Esophagus squamous epithelium (tissue), 5 donors: ENCODE measurements around the gene DDX24. TPM values are rescaled to one million over a fixed set of nuclear protein-coding genes. Genes with fewer than 3 reads are reported as not detected.

Source experiments
- DNase-seq: peaks from one replicate; lab custom pipeline; 2025; lab: John Stamatoyannopoulos, UW
- H3K27ac ChIP-seq, 4 donors: fragments of 200-600 bp; sonication (generic); one replicate each; pipeline ENCODE4 v1.5.1; 2016 to 2019; ENCODE audit warnings: mild to moderate bottlenecking in 1 of 4
- H3K27me3 ChIP-seq, 4 donors: fragments of 200-600 bp; sonication (generic); 1 replicate in 3 of 4; 2 replicates in 1 of 4; pipeline versions ENCODE4 v1.5.1 to v1.6.0; 2017 to 2021; ENCODE audit warnings: antibody characterized with exemption in 1 of 4
- H3K36me3 ChIP-seq, 3 donors: fragments of 200-600 bp; sonication (generic); one replicate each; pipeline ENCODE4 v1.5.1; 2016 to 2019
- H3K4me1 ChIP-seq, 3 donors: fragments of 200-600 bp; sonication (generic); one replicate each; pipeline ENCODE4 v1.5.1; 2017 to 2019
- H3K4me3 ChIP-seq, 4 donors: fragments of 200-600 bp; sonication (generic); 1 replicate in 3 of 4; 2 replicates in 1 of 4; pipeline ENCODE4 v1.5.1; 2016 to 2019; ENCODE audit warnings: mild to moderate bottlenecking in 2 of 4, moderate library complexity in 1 of 4
- H3K9me3 ChIP-seq, 3 donors: fragments of 200-600 bp; sonication (generic); one replicate each; pipeline ENCODE4 v1.5.1; 2016 to 2019
- POLR2A ChIP-seq, 4 donors: fragments of 450-650 bp; IDR thresholded peaks; one replicate each; pipeline ENCODE4 v1.6.1; 2017; ENCODE audit warnings: antibody characterized with exemption in 4 of 4, mild to moderate bottlenecking in 4 of 4, moderate library complexity in 3 of 4
- WGBS, 2 donors: methylation state at CpG; one replicate each; pipeline ENCODE4 v1.1.5; 2018; 5-methylcytosine and 5-hydroxymethylcytosine counted together
- intact Hi-C: fragments of 100-400 bp; cut with DNase I; formaldehyde crosslinking; loops from one replicate; pipeline ENCODE4 v1.15.0; 2022
- total RNA-seq, 4 donors: library from RNA; depleted of rRNA; stranded (reverse); fragments of >200 nt; gene quantifications; one replicate each; pipeline ENCODE4 v1.1.0, GENCODE V29; 2016
- TF ChIP-seq, protein P1 (sequence below), 6 experiments: fragments of 450-650 bp in 4 of 6; fragments of 200-600 bp in 2 of 6; sonication (generic) in 2 of 6; IDR thresholded peaks; one replicate each; pipeline ENCODE4 v1.5.1; 2016 to 2019; ENCODE audit warnings: antibody characterized with exemption in 6 of 6, mild to moderate bottlenecking in 4 of 6, moderate library complexity in 4 of 6
- donor health status: DM: yes; HTN: yes; CAD: no.

Gene DDX24
- total RNA-seq, 4 donors from 2014 or later, result 63.9 to 114 (median 71.9) TPM

DNA sequence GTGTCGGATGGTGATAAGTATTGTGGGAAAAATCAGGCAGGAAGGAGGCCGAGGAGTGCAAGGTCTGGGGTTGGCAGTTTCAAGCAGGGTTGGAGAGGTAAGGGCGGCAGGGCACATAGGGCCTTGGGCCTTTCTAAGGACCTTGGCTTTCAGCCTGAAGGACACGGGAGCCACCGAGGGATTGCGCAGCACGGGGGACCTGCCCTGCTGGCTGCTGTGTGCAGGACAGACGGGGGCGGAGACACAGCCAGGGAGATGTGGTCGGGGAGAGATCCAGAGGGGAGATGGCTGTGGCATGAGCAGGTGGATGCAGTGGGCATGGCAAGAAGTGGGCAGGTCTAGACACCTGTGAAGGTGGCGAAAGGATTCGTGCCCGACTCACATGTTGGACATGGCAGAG is 40.2 kb downstream of the DDX24 start:
- H3K4me3 ChIP-seq, result no peak overlapping the region
- TF ChIP-seq, protein P1, sequence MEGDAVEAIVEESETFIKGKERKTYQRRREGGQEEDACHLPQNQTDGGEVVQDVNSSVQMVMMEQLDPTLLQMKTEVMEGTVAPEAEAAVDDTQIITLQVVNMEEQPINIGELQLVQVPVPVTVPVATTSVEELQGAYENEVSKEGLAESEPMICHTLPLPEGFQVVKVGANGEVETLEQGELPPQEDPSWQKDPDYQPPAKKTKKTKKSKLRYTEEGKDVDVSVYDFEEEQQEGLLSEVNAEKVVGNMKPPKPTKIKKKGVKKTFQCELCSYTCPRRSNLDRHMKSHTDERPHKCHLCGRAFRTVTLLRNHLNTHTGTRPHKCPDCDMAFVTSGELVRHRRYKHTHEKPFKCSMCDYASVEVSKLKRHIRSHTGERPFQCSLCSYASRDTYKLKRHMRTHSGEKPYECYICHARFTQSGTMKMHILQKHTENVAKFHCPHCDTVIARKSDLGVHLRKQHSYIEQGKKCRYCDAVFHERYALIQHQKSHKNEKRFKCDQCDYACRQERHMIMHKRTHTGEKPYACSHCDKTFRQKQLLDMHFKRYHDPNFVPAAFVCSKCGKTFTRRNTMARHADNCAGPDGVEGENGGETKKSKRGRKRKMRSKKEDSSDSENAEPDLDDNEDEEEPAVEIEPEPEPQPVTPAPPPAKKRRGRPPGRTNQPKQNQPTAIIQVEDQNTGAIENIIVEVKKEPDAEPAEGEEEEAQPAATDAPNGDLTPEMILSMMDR (IDR thresholded peaks at IDR 0.05), result no peak
- TF ChIP-seq POLR2A (IDR thresholded peaks at IDR 0.05), result no peak
- peaks cover 0 to 39% (median 0%) of the 10 kb centered on the region in 3 donors for H3K36me3 ChIP-seq
- no peaks in the 10 kb centered on the region for H3K27me3 ChIP-seq
- no peak overlapping the region for H3K27ac ChIP-seq
- DNase-seq, result no peak
- peaks cover 0 to 11% (median 0%) of the 10 kb centered on the region in 3 donors for H3K4me1 ChIP-seq
- H3K9me3 ChIP-seq, result no peaks in the 10 kb centered on the region
- 81% methylated on average over 12 to 13 of the region's 13 CpGs for WGBS, 2 donors
- intact Hi-C loops, result no loop called here

DNA sequence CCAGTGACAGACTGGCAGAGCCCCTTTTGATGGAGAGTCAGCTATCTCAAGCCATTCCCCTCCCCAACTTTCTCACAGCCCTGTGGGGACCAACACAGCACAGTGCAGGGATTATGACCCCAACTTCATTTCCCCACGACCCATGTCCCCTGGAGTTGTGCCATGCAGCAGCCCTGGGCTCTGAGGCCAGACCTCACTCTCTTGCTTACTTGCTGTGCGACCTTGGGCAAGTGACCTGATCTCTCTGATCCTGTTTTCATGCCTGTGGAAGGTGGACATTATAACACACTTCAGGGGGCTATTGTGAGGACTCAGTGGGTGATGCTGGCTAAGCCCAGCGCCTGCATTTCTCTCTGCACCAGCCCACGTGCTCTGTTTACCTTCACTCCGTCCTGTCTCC is 40.8 kb downstream of the DDX24 start:
- DNase-seq, result no peak
- Histone ChIP-seq H3K36me3 (peaks cover 0 to 34% (median 0%) of the 10 kb centered on the region in 3 donors), H3K4me3 (no peak overlapping the region), H3K9me3 (no peaks in the 10 kb centered on the region), H3K4me1 (peaks cover 0 to 11% (median 0%) of the 10 kb centered on the region in 3 donors), H3K27me3 (no peaks in the 10 kb centered on the region), H3K27ac (no peak overlapping the region)
- 72 to 86% methylated on average over 4 of the region's 5 CpGs for WGBS, 2 donors
- no peak for TF ChIP-seq POLR2A (IDR thresholded peaks at IDR 0.05)
- TF ChIP-seq, protein P1 (IDR thresholded peaks at IDR 0.05), result no peak
- intact Hi-C loops, result no loop called here

DNA sequence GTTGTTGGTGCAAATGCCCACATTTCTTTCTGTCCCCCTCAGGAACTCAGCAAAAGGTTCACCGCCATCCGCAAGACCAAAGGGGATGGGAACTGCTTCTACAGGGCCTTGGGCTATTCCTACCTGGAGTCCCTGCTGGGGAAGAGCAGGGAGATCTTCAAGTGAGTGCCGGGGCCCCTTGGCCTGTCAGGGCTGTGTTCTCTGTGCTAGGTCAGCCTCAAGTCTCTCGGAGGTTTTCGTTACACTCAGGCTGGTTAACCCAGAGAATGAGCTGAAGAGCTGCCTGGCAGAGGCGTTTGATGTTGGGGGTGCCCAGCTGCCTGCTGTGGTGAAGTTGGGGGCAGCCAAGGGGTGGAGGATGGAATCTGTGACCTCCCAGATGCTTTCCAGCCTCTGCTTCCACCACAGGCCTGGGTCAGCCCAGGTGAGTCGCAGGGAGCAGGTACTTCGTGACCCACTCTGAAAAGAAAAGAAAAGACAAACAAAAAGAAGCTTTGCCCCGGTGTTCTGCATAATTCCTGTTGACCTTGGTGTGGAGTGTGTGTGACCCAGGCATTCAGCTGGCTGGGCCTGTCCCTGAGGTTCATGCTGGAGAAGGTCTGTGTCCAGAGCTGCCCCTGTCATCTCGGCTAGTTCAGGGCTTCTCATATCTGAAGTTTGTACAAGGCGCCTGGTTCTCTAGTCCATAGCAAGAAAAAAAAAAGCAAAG is 41.9 kb downstream of the DDX24 start:
- 75 to 81% methylated on average over 6 to 8 of the region's 11 CpGs for WGBS, 2 donors
- peaks cover 0 to 22% (median 0%) of the 10 kb centered on the region in 3 donors for H3K36me3 ChIP-seq
- no peak overlapping the region for H3K27ac ChIP-seq
- no peaks in the 10 kb centered on the region for H3K27me3 ChIP-seq
- H3K4me3 ChIP-seq, result no peak overlapping the region
- no peak for DNase-seq
- intact Hi-C loops, result no loop called here
- H3K9me3 ChIP-seq, result no peaks in the 10 kb centered on the region
- H3K4me1 ChIP-seq, result peaks cover 0 to 11% (median 0%) of the 10 kb centered on the region in 3 donors
- TF ChIP-seq POLR2A (IDR thresholded peaks at IDR 0.05), result no peak
- TF ChIP-seq, protein P1 (IDR thresholded peaks at IDR 0.05), result no peak

DNA sequence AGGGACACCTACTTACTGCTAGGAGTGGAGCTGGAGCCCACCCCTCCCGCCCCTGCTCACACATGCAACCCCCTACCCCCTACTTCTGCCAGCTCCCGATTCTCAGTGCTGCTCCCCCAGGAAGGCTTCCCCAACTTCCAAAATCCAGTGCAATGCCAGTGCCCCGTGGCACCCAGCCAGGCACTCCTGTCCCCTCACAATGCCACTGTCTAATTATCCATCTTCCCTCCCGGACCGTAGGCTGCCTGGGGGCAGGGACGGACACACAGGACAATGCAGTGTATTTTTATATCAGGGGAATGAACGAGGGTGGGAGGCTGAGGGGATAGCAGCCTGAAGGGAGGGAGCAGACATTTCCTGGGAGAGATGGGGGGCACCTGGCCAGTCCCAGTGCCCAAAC is 42.5 kb downstream of the DDX24 start:
- Histone ChIP-seq H3K4me3 (no peak overlapping the region), H3K27ac (no peak overlapping the region), H3K9me3 (no peaks in the 10 kb centered on the region), H3K4me1 (peaks cover 0 to 11% (median 0%) of the 10 kb centered on the region in 3 donors), H3K36me3 (peaks cover 0 to 16% (median 0%) of the 10 kb centered on the region in 3 donors), H3K27me3 (no peaks in the 10 kb centered on the region)
- no CpG with 5 or more reads among the region's 7 CpGs for WGBS, 2 donors
- intact Hi-C loops, result no loop called here
- TF ChIP-seq POLR2A (IDR thresholded peaks at IDR 0.05), result no peak
- DNase-seq, result no peak

DNA sequence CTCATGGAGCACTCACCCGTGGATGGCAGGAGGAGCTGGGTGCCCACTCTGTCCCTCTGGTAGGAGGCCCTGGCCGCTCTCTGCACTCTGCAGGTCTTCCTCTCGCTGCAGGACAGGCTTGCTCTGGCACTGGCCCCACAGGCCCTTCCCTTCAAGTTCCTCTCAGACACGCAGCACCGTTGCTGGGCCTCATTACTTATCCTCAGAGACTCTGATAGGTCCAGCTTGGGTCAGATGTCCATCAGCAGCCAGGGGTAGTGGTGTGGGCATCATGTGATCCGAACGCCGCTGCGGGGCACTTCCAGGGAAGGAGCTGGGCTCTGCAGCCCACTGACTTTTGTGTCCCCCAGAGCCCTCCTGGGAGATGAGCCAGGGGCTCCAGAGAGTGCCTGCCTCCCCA is 43.0 kb downstream of the DDX24 start:
- Histone ChIP-seq H3K4me1 (peaks cover 0 to 11% (median 0%) of the 10 kb centered on the region in 3 donors), H3K36me3 (peaks cover 0 to 11% (median 0%) of the 10 kb centered on the region in 3 donors), H3K27me3 (no peaks in the 10 kb centered on the region), H3K4me3 (no peak overlapping the region), H3K27ac (no peak overlapping the region), H3K9me3 (no peaks in the 10 kb centered on the region)
- 67% methylated on average over 5 of the region's 9 CpGs; no CpG with 5 or more reads in 1 of the 2 donors for WGBS, 2 donors
- DNase-seq, result no peak
- intact Hi-C loops, result no loop called here
- TF ChIP-seq, protein P1 (IDR thresholded peaks at IDR 0.05), result no peak
- no peak for TF ChIP-seq POLR2A (IDR thresholded peaks at IDR 0.05)
